Measurements from ENCODE around the gene PRKAR2B. TPM values are rescaled to one million over a fixed set of nuclear protein-coding genes. Genes with fewer than 3 reads are reported as not detected.
A peak's percentile ranks its signal among the peaks of the same experiment; 100 is the strongest.

The PRKAR2B gene
- total RNA-seq, 4 donors from 2014 or later, result 97.3 to 411 (median 236) TPM

DNA sequence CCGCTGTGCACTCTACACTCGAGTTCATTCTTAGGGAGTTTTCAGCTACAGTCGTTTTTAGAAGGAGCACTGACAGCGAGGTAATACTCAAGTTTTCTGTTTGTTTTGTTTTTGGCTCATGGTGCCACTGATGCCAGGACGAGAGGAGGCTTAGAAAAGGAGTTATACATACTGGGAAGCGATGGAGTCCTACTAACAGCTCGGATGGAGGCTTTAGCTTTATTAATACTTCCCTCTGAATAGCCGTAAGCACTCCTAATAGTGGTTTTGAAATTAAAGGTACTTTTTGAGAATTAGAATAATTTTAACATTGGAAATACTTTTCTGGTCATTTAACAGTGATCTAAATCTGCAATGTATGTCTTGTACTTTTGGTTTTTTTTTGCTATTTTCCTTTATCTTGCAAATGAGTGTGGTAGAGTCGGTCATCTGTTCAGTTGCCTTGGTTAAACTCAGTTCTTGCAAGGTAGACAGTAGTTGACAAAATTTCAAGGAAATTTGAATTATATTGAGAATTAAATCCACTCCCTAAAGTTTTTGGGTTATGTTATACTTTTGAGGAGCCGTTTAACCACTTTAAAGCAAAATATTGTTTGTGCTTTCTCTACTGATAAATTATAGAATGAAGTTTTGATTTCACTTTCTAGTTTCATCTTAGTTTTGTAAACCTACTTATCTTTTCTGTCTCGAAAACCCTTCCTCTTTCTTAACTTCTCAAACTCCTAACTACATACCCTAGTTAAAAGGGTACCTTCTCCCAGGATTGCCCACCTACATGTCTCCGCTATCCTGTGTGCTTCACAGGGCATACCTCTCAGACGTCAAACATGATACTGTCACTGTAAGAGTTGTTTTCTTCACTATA lies 125.8 kb downstream of the PRKAR2B start:
- ATAC-seq (ENCODE audit: low FRiP score) (no peak), DNase-seq (ENCODE audit: low spot score) (no peak)
- TF ChIP-seq, protein P1, sequence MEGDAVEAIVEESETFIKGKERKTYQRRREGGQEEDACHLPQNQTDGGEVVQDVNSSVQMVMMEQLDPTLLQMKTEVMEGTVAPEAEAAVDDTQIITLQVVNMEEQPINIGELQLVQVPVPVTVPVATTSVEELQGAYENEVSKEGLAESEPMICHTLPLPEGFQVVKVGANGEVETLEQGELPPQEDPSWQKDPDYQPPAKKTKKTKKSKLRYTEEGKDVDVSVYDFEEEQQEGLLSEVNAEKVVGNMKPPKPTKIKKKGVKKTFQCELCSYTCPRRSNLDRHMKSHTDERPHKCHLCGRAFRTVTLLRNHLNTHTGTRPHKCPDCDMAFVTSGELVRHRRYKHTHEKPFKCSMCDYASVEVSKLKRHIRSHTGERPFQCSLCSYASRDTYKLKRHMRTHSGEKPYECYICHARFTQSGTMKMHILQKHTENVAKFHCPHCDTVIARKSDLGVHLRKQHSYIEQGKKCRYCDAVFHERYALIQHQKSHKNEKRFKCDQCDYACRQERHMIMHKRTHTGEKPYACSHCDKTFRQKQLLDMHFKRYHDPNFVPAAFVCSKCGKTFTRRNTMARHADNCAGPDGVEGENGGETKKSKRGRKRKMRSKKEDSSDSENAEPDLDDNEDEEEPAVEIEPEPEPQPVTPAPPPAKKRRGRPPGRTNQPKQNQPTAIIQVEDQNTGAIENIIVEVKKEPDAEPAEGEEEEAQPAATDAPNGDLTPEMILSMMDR (IDR thresholded peaks at IDR 0.05), result no peak

DNA sequence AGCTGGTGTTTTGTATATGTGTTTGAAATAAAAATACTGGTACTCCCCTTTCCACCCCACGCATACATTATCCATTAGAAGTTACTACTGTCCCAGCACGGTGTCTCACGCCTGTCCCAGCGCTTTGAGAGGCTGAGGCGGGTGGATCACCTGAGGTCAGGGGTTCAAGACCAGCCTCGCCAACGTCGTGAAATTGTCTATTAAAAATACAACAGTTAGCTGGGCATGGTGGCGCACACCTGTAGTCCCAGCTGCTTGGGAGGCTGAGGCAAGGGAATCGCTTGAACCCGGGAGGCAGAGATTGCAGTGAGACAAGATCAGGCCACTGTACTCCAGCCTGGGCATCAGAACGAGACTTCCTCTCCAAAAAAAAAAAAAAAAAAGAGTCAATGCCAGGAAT lies 127.0 kb downstream of the PRKAR2B start:
- DNase-seq (ENCODE audit: low spot score) (no peak), ATAC-seq (ENCODE audit: low FRiP score) (no peak)
- TF ChIP-seq, protein P1 (IDR thresholded peaks at IDR 0.05), result no peak

DNA sequence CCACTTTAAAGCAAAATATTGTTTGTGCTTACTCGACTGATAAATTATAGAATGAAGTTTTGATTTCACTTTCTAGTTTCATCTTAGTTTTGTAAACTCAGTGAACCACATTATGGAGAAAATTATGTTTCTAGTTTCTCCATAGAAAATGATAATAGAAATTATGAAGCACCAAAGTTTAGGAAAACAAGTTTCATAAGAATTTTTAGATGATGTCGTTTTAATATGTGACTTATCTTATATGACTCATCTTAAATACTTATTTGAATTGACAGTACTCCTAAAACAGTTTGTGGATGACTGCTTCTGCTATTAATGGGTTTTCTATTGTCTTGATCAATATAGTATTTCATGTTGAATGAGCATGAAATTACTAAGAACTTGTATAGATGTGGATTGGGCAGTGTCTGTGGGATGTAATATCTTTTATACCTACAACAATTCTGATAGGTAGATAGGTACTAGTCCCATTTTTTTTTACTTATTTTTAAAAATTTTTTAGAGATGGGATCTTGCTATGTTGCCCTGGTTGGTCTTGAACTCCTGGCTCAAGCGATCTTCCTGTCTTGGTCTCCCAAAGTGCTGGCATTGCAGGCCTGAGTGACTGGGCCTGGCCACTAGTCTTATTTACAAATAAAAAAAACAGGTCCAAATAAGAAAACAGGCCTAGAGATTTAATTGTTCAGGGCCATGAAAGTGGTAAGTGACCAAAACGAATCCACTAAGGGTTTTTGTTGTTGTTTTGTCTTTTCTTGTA lies 127.9 kb downstream of the PRKAR2B start:
- DNase-seq (ENCODE audit: low spot score), result no peak
- no peak for ATAC-seq (ENCODE audit: low FRiP score)
- TF ChIP-seq, protein P1 (IDR thresholded peaks at IDR 0.05), result no peak

DNA sequence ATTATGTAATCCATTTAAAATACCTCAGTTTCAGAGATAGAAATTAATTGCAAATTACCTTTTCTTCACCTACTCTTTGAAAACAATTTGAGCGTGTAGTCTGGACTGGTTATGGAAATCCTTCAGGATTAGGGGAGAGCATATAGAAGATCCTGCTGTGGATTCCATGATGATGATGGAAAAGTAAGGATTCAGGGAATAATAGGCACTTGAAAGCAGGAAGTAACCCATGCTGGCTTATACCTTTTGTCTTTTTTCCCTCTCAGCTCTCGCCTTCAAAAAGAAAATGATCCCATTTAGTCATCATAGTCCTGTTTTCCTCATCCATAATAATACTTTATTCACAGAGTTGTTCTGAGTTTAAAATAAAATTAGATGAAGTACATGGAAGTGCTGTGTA lies 128.7 kb downstream of the PRKAR2B start:
- TF ChIP-seq, protein P1 (IDR thresholded peaks at IDR 0.05), result no peak
- no peak for DNase-seq (ENCODE audit: low spot score)
- no peak for ATAC-seq (ENCODE audit: low FRiP score)

DNA sequence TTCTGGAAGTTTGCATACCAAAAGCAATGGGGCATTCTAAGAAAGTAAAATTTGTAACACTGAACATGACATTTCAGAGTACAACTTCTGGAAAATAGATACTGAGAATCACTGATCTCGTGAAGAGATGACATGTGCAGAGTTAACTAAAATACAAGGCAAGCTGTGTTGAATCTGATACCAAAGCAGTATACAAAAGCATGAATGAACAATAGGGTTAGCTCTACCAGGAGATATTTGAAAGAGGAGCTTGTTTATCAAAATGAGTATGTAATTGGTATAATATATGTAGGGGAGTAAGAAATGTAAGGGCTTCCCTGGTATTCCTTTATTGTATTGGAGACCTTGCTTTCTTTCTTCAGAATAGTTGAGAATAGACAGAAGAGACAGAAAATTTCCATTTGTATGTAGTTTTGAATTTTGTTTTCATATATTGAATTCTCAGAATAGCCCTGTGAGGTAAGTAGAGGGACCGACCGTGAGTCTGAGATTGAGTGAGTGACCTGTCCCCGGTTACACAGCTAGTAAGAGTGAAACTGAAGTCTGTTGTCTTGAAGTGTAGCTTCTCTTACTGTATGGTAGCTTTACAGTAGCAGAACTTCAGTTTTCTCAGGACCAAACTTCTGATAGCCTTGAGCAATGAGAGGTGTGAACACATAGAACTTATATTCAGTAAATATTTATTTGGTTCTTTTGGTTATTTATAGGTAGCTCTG lies 129.3 kb downstream of the PRKAR2B start:
- TF ChIP-seq, protein P1 (IDR thresholded peaks at IDR 0.05), result no peak
- DNase-seq (ENCODE audit: low spot score) (no peak), ATAC-seq (ENCODE audit: low FRiP score) (no peak)

DNA sequence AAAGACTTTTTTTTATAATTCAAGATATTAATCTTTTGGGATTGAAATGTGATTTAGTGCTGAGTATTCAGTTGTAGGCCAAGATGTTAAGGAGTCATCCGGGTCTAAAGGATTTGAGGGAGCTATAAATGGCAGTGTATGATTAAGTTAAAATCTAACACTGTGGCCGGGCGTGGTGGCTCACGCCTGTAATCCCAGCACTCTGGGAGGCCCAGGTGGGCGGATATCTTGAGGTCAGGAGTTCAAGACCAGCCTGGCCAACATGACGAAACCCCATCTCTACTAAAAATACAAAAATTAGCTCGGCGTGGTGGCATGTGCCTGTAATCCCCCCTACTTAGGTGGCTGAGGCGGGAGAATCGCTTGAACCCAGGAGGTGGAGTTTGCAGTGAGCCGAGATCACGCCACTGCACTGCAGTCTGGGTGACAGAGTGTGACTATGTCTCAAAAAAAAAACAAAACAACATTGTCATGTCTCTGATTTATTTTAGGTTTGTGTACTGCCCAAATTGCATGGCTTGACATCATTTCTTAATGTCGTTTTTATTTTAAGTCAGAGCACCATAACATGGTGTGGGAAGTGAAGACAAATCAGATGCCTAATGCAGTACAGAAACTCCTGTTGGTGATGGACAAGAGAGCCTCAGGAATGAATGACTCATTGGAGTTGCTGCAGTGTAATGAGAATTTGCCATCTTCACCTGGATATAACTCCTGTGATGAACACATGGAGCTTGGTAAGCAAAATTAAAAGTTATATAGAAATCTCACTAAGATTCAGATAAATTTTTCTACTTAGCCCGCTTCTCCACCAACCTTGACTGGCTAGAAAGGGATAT lies 135.0 kb downstream of the PRKAR2B start:
- DNase-seq (ENCODE audit: low spot score) (no peak), ATAC-seq (ENCODE audit: low FRiP score) (peak; percentile 76)
- TF ChIP-seq, protein P1 (IDR thresholded peaks at IDR 0.05), result no peak

Data from omental fat pad (tissue), 4 donors.